Activated B cell treated with CpG ODN at 0.5 μM for 24 hours (primary cell): ENCODE measurements around the gene COX19. TPM values are rescaled to one million over a fixed set of nuclear protein-coding genes. Genes with fewer than 3 reads are reported as not detected.

Source experiments
- ATAC-seq: fragments of 200-7000 bp; cut with Tn5 transposase; one replicate; pipeline ENCODE4 v1.10.0; 2021; ENCODE audit warnings: low read depth, mild to moderate bottlenecking, moderate library complexity
- CTCF ChIA-PET: fragments of 350-600 bp; sonication (Branson Sonifier 250); formaldehyde crosslinking; loops from one replicate; lab custom pipeline; 2021; ENCODE audit warnings: antibody characterized with exemption; lab: Charles Lee
- POLR2A ChIA-PET: fragments of 350-600 bp; sonication (Branson Sonifier 250); formaldehyde crosslinking; loops from one replicate; lab custom pipeline; 2021; ENCODE audit warnings: antibody characterized with exemption; lab: Charles Lee
- DNase-seq: peaks from one replicate; pipeline ENCODE4 v3.0.0; 2022
- H3K27ac Mint-ChIP-seq: one replicate; pipeline ENCODE4 v1.8.0; 2020; ENCODE audit warnings: mixed read lengths
- H3K27me3 Mint-ChIP-seq: one replicate; pipeline ENCODE4 v1.8.0; 2021; ENCODE audit warnings: mixed read lengths
- H3K36me3 Mint-ChIP-seq: one replicate; pipeline ENCODE4 v1.8.0; 2021; ENCODE audit warnings: low read depth, mixed read lengths
- H3K4me1 Mint-ChIP-seq: one replicate; pipeline ENCODE4 v1.8.0; 2021; ENCODE audit warnings: mixed read lengths
- H3K4me3 Mint-ChIP-seq: one replicate; pipeline ENCODE4 v1.8.0; 2020; ENCODE audit warnings: mild to moderate bottlenecking, mixed read lengths
- H3K9me3 Mint-ChIP-seq: one replicate; pipeline ENCODE4 v1.8.0; 2020; ENCODE audit warnings: mixed read lengths
- intact Hi-C: fragments of 100-400 bp; cut with micrococcal nuclease; formaldehyde crosslinking; loops from one replicate; pipeline ENCODE4 v1.15.1; 2024
- total RNA-seq: library from RNA; stranded (reverse); gene quantifications from 2 replicates; pipeline ENCODE4 v1.2.3, GENCODE V29; 2022
- TF ChIP-seq, protein P1 (sequence below): fragments of 200-600 bp; IDR thresholded peaks from one replicate; pipeline ENCODE4 v1.8.0; 2022; ENCODE audit warnings: antibody characterized with exemption, mild to moderate bottlenecking

COX19 gene
- total RNA-seq, 1 donor from 2014 or later: 24.5 TPM

DNA sequence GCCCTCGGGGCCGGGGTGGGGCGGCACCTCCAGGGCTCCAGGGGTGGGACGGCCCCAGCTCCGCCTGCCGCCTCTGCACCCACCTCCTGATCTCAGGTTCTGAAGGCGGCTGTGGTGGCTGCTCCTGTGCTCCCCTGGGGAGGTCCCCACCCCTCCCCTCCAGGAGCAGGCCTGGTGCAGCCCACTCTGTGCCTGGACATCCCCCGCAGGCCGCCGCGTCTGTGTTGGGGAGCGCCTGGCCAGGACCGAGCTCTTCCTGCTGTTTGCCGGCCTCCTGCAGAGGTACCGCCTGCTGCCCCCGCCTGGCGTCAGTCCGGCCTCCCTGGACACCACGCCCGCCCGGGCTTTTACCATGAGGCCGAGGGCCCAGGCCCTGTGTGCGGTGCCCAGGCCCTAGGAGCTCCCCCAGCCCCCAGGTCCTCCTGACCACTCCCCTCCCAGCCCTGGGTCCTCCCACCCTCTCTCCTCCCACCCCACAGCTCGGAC lies 13.1 kb upstream of the COX19 start:
- Mint-ChIP-seq H3K9me3 (no peaks in the 10 kb centered on the region), H3K27ac (no peak overlapping the region), H3K27me3 (peaks cover 4% of the 10 kb centered on the region), H3K36me3 (no peaks in the 10 kb centered on the region), H3K4me1 (peaks cover 6% of the 10 kb centered on the region), H3K4me3 (no peak overlapping the region)
- intact Hi-C loops: no loop called here
- CTCF ChIA-PET: no interaction called here
- DNase-seq (no peak), ATAC-seq (no peak)
- POLR2A ChIA-PET: interaction anchor here (2.1 kb wide), 1 partner anchor 13 kb away, joined by 10 read pairs; the partner anchor contains the start of gene COX19
- TF ChIP-seq, protein P1, sequence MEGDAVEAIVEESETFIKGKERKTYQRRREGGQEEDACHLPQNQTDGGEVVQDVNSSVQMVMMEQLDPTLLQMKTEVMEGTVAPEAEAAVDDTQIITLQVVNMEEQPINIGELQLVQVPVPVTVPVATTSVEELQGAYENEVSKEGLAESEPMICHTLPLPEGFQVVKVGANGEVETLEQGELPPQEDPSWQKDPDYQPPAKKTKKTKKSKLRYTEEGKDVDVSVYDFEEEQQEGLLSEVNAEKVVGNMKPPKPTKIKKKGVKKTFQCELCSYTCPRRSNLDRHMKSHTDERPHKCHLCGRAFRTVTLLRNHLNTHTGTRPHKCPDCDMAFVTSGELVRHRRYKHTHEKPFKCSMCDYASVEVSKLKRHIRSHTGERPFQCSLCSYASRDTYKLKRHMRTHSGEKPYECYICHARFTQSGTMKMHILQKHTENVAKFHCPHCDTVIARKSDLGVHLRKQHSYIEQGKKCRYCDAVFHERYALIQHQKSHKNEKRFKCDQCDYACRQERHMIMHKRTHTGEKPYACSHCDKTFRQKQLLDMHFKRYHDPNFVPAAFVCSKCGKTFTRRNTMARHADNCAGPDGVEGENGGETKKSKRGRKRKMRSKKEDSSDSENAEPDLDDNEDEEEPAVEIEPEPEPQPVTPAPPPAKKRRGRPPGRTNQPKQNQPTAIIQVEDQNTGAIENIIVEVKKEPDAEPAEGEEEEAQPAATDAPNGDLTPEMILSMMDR: no peak

DNA sequence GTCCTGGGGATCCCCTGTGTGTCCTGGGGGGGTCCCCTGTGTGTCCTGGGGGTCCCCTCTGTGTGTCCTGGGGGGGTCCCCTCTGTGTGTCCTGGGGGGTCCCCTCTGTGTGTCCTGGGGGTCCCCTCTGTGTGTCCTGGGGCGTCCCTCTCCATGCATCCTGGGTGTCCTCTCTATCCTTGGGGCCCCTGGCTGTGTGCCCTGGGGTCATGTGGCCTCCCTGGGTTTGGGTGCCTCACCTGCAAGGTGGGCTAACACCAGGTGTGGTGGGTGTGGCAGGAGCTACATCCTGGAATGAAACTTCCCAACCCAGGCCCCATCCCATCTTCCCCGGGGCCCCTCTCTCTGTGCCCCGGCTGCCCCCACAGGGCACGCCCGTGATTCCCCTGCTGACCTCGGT lies 12.6 kb upstream of the COX19 start:
- H3K4me1 Mint-ChIP-seq: peaks cover under 1% of the 10 kb centered on the region

DNA sequence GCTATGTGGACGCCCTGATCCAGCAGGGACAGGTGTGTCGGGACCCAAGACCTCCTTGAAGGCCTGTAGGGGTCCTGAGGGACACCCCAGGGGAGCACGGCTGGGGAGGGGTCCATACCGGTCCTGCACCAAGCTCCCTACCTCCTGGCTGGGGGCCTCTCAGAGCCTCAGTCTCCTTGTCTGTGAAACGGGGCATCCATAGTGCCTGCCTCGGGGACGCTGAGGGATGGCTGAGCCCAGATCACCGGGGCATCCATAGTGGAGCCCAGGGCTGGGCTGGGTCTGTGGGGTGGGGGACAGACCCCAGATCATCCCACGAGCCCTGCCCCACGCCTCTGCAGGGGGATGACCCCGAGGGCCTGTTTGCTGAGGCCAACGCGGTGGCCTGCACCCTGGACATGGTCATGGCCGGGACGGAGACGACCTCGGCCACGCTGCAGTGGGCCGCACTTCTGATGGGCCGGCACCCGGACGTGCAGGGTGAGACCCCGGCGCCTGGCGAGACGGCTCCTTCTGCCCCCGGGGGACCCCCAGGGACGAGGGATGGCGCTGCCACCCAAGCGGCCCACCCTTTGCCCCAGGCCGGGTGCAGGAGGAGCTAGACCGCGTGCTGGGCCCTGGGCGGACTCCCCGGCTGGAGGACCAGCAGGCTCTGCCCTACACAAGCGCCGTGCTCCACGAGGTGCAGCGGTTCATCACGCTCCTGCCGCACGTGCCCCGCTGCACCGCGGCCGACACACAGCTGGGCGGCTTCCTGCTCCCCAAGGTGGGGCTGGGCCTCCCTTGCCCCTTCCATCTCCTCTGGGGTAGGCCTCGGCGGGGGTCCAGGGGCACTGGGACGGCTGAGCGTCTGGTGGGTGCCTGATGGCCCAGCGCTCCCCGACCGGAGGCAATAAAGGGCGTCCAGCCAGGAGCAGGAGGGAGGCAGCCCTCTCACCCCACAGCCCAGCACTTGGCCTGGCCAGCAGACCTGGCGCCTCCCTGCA lies 11.7 kb upstream of the COX19 start:
- ATAC-seq (no peak), DNase-seq (no peak)
- POLR2A ChIA-PET: interaction anchor here (2.1 kb wide), 1 partner anchor 11 kb away, joined by 10 read pairs; the partner anchor contains the start of gene COX19
- no peaks in the 10 kb centered on the region for H3K4me1 Mint-ChIP-seq
- no peak overlapping the region for H3K27ac Mint-ChIP-seq
- intact Hi-C loops: no loop called here
- peaks cover 4% of the 10 kb centered on the region for H3K27me3 Mint-ChIP-seq
- H3K9me3 Mint-ChIP-seq: no peaks in the 10 kb centered on the region
- H3K4me3 Mint-ChIP-seq: no peak overlapping the region
- TF ChIP-seq, protein P1: no peak
- CTCF ChIA-PET: no interaction called here
- H3K36me3 Mint-ChIP-seq: no peaks in the 10 kb centered on the region

More for the DNA sequence above, 12.6 kb upstream of the COX19 start:
- TF ChIP-seq, protein P1: no peak
- no peak for DNase-seq
- H3K9me3 Mint-ChIP-seq: no peaks in the 10 kb centered on the region
- no peak overlapping the region for H3K27ac Mint-ChIP-seq
- no peaks in the 10 kb centered on the region for H3K36me3 Mint-ChIP-seq
- ATAC-seq: no peak
- POLR2A ChIA-PET: interaction anchor here (2.1 kb wide), 1 partner anchor 12 kb away, joined by 10 read pairs; the partner anchor contains the start of gene COX19
- intact Hi-C loops: no loop called here
- no peak overlapping the region for H3K4me3 Mint-ChIP-seq
- CTCF ChIA-PET: no interaction called here
- peaks cover 4% of the 10 kb centered on the region for H3K27me3 Mint-ChIP-seq

DNA sequence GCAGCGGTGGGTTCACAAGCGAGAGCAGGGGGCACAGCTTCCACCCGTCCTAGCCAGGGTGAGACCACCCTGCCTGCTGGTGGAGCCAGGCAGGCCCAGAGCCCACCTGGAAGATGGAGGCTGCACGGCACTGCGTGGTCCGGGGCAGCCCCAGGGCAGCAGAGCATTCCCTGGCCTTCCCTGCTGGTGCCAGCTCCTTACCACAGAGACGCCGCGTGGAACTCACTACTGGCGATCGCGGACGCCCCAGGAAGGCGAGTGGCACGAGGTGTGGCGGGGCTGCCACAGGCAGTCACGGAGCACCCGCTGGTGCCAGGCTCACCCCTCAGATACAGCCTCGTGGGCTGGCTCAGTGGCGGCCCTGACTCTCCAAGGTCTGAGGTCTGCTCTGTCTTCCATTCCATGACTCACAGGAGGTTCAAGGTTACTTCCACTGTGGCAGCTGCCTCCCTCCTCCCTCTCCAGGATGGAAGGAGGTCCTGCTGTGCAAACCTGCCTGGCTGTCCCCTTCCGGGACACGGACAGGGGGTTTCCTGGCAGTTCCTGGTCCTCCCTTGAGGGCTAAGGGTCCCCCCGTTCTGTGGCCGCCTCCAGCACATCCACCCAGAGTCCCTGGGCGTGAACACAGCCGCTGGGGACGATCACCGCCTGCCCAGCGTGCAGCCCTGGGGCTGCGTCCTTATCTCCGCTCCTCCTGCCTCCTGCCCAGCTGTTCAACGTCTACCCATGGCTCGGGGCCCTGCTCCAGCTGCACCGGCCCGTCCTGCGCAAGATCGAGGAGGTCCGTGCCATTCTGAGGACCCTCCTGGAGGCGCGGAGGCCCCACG lies 10.8 kb upstream of the COX19 start:
- TF ChIP-seq, protein P1: no peak
- Mint-ChIP-seq H3K9me3 (no peaks in the 10 kb centered on the region), H3K4me1 (no peaks in the 10 kb centered on the region), H3K27me3 (peaks cover 4% of the 10 kb centered on the region), H3K27ac (no peak overlapping the region), H3K36me3 (no peaks in the 10 kb centered on the region), H3K4me3 (no peak overlapping the region)
- CTCF ChIA-PET: no interaction called here
- intact Hi-C loops: no loop called here
- DNase-seq: no peak
- POLR2A ChIA-PET: no interaction called here
- ATAC-seq: no peak
